Breast epithelium (tissue), 3 donors: ENCODE data around the gene MFSD6.
"Not testable (repeated sequence)": the region's sequence is repeated elsewhere in the genome, so short reads cannot be mapped to it uniquely, and the experiment has no call there.

Experiments used
- CTCF ChIP-seq, 3 donors: fragments of 450-650 bp; IDR thresholded peaks; one replicate each; pipeline ENCODE4 v1.5.1; 2016 to 2017; ENCODE audit warnings: antibody characterized with exemption in 3 of 3, mild to moderate bottlenecking in 3 of 3, moderate library complexity in 3 of 3
- POLR2A ChIP-seq: fragments of 450-650 bp; IDR thresholded peaks from one replicate; pipeline ENCODE4 v1.6.1; 2016; ENCODE audit warnings: antibody characterized with exemption, mild to moderate bottlenecking, moderate library complexity
- POLR2AphosphoS5 ChIP-seq, 3 donors: sonication (generic); formaldehyde crosslinking; IDR thresholded peaks; one replicate each; pipeline ENCODE4 v1.6.1; 2017; ENCODE audit warnings: antibody characterized with exemption in 3 of 3

GRCh38 chr2:190509895-190510294 lies 101.7 kb downstream of the MFSD6 start:
- TF ChIP-seq CTCF (IDR thresholded peaks at IDR 0.05); POLR2A; POLR2AphosphoS5 (IDR thresholded peaks at IDR 0.05): not testable (repeated sequence)
